Keratinocyte (primary cell): ENCODE results near the gene MICA.
"Not testable (repeated sequence)": the region's sequence is repeated elsewhere in the genome, so short reads cannot be mapped to it uniquely, and the experiment has no call there.

Source experiments
- CTCF ChIP-seq, 3 experiments: IDR thresholded peaks in 1 of 3; conservative IDR thresholded peaks in 1 of 3; optimal IDR thresholded peaks in 1 of 3; 2 replicates in 2 of 3; 3 replicates in 1 of 3; pipeline versions ENCODE3 to v1.5.1; 2011; ENCODE audit warnings: low read length in 3 of 3, mild to moderate bottlenecking in 3 of 3, moderate library complexity in 2 of 3, control low read depth in 1 of 3, inconsistent platforms in 1 of 3; ENCODE audit not compliant: insufficient read depth in 2 of 3; ENCODE audit errors: extremely low read depth in 1 of 3
- EZH2 ChIP-seq: IDR thresholded peaks from one replicate; pipeline ENCODE4 v1.6.1; 2012; ENCODE audit warnings: inconsistent platforms, mild to moderate bottlenecking, low read length, moderate library complexity

GRCh38 chr6:31389802-31390132 lies 13.6 kb upstream of the MICA start:
- not testable (repeated sequence) for TF ChIP-seq EZH2; CTCF (optimal IDR thresholded peaks at IDR 0.05 in 1 of 3, IDR thresholded peaks at IDR 0.05 in 1 of 3, conservative IDR thresholded peaks at IDR 0.05 in 1 of 3; ENCODE audit: extremely low read depth in 1 of 3, insufficient read depth in 2 of 3, low read length in 3 of 3)
